ENCODE measurements around the gene SEPTIN11. TPM values are rescaled to one million over a fixed set of nuclear protein-coding genes. Genes with fewer than 3 reads are reported as not detected.

SEPTIN11 gene
- total RNA-seq, 1 donor from 2014 or later: 80.4 TPM

DNA sequence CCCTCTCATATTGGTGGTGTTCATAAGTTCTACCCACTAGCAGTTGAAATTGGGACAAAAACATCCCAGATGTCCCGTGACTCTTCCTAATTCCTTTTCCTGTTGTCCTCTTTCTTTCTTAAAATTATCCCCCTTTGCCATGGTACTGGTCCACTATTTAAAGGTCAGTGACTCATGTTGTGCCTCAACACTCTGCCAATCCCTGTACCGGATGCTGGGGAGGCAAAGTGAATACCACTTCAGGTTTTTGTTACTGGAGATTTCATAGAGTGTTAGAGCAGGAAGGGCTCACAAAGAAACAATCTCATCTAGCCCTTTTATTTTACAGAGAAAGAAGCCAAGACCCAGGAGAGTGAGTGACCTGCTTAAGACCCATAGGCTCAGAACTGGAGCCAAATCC is 24.6 kb downstream of the SEPTIN11 start:
- Mint-ChIP-seq H3K27me3 (no peaks in the 10 kb centered on the region), H3K4me3 (ENCODE audit: low read depth) (no peak overlapping the region), H3K9me3 (ENCODE audit: low read depth) (peaks cover 2% of the 10 kb centered on the region), H3K4me1 (ENCODE audit: low read depth) (peaks cover 26% of the 10 kb centered on the region), H3K36me3 (ENCODE audit: insufficient read depth) (peaks cover 5% of the 10 kb centered on the region), H3K27ac (no peak overlapping the region)
- no peak for DNase-seq (ENCODE audit: low spot score, unreplicated experiment)
- TF ChIP-seq, protein P1, sequence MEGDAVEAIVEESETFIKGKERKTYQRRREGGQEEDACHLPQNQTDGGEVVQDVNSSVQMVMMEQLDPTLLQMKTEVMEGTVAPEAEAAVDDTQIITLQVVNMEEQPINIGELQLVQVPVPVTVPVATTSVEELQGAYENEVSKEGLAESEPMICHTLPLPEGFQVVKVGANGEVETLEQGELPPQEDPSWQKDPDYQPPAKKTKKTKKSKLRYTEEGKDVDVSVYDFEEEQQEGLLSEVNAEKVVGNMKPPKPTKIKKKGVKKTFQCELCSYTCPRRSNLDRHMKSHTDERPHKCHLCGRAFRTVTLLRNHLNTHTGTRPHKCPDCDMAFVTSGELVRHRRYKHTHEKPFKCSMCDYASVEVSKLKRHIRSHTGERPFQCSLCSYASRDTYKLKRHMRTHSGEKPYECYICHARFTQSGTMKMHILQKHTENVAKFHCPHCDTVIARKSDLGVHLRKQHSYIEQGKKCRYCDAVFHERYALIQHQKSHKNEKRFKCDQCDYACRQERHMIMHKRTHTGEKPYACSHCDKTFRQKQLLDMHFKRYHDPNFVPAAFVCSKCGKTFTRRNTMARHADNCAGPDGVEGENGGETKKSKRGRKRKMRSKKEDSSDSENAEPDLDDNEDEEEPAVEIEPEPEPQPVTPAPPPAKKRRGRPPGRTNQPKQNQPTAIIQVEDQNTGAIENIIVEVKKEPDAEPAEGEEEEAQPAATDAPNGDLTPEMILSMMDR (IDR thresholded peaks at IDR 0.05; ENCODE audit: unreplicated experiment): no peak

DNA sequence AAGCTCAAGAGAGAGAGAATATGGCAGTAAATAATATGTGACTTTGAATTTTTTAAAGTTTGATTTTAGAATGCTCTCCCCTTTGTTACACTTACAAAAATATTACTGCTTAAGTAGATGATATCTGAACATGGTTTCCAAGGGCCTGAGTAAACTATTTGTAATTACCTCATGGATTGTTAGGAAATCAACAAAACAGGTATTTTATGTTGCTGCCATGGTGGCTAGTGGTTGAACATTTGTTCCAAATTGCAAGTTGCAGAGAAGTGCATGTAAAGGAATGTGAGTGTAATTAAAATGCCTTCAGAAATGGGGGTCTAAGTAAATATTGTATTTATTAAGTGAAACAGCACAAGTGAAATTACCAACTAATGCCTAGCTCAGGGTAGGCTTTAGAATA is 27.6 kb downstream of the SEPTIN11 start:
- Mint-ChIP-seq H3K4me3 (ENCODE audit: low read depth) (no peak overlapping the region), H3K9me3 (ENCODE audit: low read depth) (peaks cover 4% of the 10 kb centered on the region), H3K36me3 (ENCODE audit: insufficient read depth) (peaks cover 6% of the 10 kb centered on the region), H3K27ac (no peak overlapping the region), H3K27me3 (no peaks in the 10 kb centered on the region), H3K4me1 (ENCODE audit: low read depth) (peaks cover 30% of the 10 kb centered on the region)
- TF ChIP-seq, protein P1 (IDR thresholded peaks at IDR 0.05; ENCODE audit: unreplicated experiment): no peak
- no peak for DNase-seq (ENCODE audit: low spot score, unreplicated experiment)

DNA sequence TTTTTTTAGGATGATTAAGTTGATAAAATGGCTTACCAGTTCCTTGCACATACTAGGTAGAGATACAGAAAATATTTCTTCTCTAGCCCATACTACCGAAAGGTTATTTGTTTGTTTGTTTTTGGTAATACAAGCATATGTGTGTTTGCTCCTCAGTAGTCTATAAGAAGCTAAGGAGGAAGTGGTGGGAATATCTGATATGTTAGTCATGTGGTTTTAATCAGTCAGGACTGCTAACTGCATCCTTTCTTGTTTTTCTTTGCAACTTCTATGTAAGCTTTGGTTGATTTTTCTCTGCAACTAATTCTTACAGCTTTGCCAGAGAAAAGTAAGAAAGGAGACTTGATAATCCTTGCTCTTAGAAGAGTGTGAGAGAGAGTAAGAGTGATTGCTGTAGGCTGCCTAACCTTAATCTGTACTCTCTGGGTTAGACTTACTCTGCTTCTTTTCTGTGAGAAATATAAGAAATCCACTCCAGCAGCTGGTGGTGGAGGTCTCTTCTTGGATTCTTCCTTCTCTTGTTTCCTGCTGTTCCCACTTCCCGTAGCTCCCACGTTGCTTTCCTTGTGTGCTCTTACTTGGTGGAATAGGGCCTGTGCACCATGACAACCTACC is 28.3 kb downstream of the SEPTIN11 start:
- H3K4me1 Mint-ChIP-seq (ENCODE audit: low read depth): peaks cover 32% of the 10 kb centered on the region
- no peak for DNase-seq (ENCODE audit: low spot score, unreplicated experiment)

DNA sequence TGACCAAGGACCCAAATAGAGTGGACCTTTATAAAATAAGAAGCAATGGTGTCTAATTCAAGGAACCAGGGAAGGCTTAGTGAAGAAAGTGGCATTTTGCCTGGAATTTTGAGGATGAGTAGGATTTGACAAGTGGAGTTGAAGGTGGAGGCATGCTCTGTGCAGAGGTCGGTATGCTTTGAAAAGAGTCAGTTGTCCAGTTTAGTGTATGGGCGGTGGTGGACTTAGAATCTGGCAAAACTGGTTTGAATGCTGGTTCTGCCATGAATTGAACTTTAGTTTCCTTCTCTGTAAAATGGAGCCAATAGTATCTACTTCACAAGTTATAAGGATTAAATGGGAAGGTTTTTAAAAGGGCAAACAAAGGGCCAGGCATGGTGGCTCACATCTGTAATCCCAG is 29.7 kb downstream of the SEPTIN11 start:
- H3K27me3 Mint-ChIP-seq: no peaks in the 10 kb centered on the region
- H3K27ac Mint-ChIP-seq: no peak overlapping the region
- TF ChIP-seq, protein P1 (IDR thresholded peaks at IDR 0.05; ENCODE audit: unreplicated experiment): no peak
- DNase-seq (ENCODE audit: low spot score, unreplicated experiment): no peak
- no peak overlapping the region for H3K4me3 Mint-ChIP-seq (ENCODE audit: low read depth)
- H3K36me3 Mint-ChIP-seq (ENCODE audit: insufficient read depth): peaks cover 6% of the 10 kb centered on the region
- peaks cover 4% of the 10 kb centered on the region for H3K9me3 Mint-ChIP-seq (ENCODE audit: low read depth)
- peaks cover 35% of the 10 kb centered on the region for H3K4me1 Mint-ChIP-seq (ENCODE audit: low read depth)

More for the DNA sequence above, 28.3 kb downstream of the SEPTIN11 start:
- Mint-ChIP-seq H3K27ac (no peak overlapping the region), H3K27me3 (no peaks in the 10 kb centered on the region), H3K36me3 (ENCODE audit: insufficient read depth) (peaks cover 6% of the 10 kb centered on the region), H3K4me3 (ENCODE audit: low read depth) (no peak overlapping the region), H3K9me3 (ENCODE audit: low read depth) (peaks cover 4% of the 10 kb centered on the region)
- TF ChIP-seq, protein P1 (IDR thresholded peaks at IDR 0.05; ENCODE audit: unreplicated experiment): no peak

DNA sequence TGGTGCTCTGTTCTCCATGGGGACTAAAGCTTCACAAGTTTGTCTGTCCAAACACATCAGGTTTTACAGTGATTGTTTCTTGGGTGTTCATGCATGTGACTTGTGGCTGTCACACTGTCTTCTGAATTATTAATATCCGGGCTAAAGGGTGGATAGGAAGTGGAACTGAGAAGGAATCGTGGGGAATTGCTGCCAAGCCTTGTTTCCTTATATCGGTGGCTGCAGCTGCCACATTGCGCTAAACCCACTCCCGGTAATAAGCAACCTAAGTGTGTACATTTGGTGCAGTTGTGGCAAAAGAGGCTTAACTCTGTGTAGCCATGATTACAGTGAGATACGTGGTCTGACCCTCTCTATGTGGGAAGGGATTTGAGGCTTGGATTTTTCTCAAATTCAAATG is 30.7 kb downstream of the SEPTIN11 start:
- peaks cover 4% of the 10 kb centered on the region for H3K36me3 Mint-ChIP-seq (ENCODE audit: insufficient read depth)
- TF ChIP-seq, protein P1 (IDR thresholded peaks at IDR 0.05; ENCODE audit: unreplicated experiment): no peak
- H3K9me3 Mint-ChIP-seq (ENCODE audit: low read depth): peaks cover 4% of the 10 kb centered on the region
- no peak overlapping the region for H3K27ac Mint-ChIP-seq
- H3K27me3 Mint-ChIP-seq: no peaks in the 10 kb centered on the region
- no peak overlapping the region for H3K4me3 Mint-ChIP-seq (ENCODE audit: low read depth)
- no peak for DNase-seq (ENCODE audit: low spot score, unreplicated experiment)
- H3K4me1 Mint-ChIP-seq (ENCODE audit: low read depth): peaks cover 45% of the 10 kb centered on the region

All from progenitor cell of endocrine pancreas (in vitro differentiated cells).